Gastrocnemius medialis (tissue), 4 donors: ENCODE data around the gene MRTFA.

Experiments used
- POLR2A ChIP-seq, 2 donors: fragments of 450-650 bp; IDR thresholded peaks; one replicate each; pipeline ENCODE4 v1.6.1; 2017; ENCODE audit warnings: antibody characterized with exemption in 2 of 2, mild to moderate bottlenecking in 2 of 2, moderate library complexity in 2 of 2
- TF ChIP-seq, protein P1 (sequence below), 5 experiments: fragments of 450-650 bp in 3 of 5; fragments of 200-600 bp in 2 of 5; sonication (generic) in 2 of 5; IDR thresholded peaks in 4 of 5; conservative IDR thresholded peaks in 1 of 5; 1 replicate in 4 of 5; 2 replicates in 1 of 5; pipeline ENCODE4 v1.5.1; 2016 to 2019; ENCODE audit warnings: antibody characterized with exemption in 5 of 5, mild to moderate bottlenecking in 3 of 5, moderate library complexity in 3 of 5

DNA sequence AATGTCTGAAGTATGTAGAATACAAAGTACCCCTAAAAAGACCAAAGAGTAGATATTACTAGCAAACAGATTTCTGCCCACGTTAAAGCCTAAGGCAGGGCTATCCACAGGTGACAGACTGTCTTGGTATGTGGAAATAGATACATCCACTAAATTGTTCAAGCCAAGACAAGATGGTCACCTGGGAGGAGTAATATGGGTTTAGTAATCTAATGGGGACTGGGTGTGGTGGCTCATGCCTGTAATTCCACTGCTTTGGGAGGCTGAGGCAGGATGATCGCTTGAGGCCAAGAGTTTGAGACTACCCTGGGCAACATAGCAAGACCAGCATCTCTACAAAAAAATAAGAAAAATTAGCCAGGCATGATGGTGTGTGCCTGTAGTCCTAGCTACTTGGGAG, 258.6 kb downstream of the MRTFA start:
- TF ChIP-seq, protein P1, sequence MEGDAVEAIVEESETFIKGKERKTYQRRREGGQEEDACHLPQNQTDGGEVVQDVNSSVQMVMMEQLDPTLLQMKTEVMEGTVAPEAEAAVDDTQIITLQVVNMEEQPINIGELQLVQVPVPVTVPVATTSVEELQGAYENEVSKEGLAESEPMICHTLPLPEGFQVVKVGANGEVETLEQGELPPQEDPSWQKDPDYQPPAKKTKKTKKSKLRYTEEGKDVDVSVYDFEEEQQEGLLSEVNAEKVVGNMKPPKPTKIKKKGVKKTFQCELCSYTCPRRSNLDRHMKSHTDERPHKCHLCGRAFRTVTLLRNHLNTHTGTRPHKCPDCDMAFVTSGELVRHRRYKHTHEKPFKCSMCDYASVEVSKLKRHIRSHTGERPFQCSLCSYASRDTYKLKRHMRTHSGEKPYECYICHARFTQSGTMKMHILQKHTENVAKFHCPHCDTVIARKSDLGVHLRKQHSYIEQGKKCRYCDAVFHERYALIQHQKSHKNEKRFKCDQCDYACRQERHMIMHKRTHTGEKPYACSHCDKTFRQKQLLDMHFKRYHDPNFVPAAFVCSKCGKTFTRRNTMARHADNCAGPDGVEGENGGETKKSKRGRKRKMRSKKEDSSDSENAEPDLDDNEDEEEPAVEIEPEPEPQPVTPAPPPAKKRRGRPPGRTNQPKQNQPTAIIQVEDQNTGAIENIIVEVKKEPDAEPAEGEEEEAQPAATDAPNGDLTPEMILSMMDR (IDR thresholded peaks at IDR 0.05 in 4 of 5, conservative IDR thresholded peaks at IDR 0.05 in 1 of 5) = no peak
- TF ChIP-seq POLR2A (IDR thresholded peaks at IDR 0.05) = no peak
